OCI-LY7 (cell line): ENCODE results near the gene RUNX1. TPM values are rescaled to one million over a fixed set of nuclear protein-coding genes. Genes with fewer than 3 reads are reported as not detected.

Source experiments
- BruUV-seq: library from RNA; stranded (reverse); fragments of 400-500 nt; replicated peaks from 2 replicates; lab custom pipeline; 2021; lab: Mats Ljungman, UMichigan
- CTCF ChIA-PET: fragments of 300-600 bp; sonication (Branson Sonifier 250); formaldehyde crosslinking; loops from one replicate; lab custom pipeline; 2022; ENCODE audit warnings: antibody characterized with exemption; ENCODE audit not compliant: unreplicated experiment; lab: Charles Lee
- POLR2A ChIA-PET: fragments of 300-600 bp; sonication (Branson Sonifier 250); formaldehyde crosslinking; loops from one replicate; lab custom pipeline; 2022; ENCODE audit warnings: antibody characterized with exemption; lab: Charles Lee
- DNase-seq: peaks from one replicate; pipeline ENCODE4 v3.0.0-alpha.2; 2015; ENCODE audit warnings: low spot score
- H2AFZ ChIP-seq: fragments of 200-600 bp; sonication (generic), shearing (Covaris generic); 2 replicates; pipeline ENCODE4 v1.6.1; 2014; ENCODE audit warnings: mild to moderate bottlenecking, antibody characterized with exemption, low read length, moderate library complexity
- H3K27ac ChIP-seq: fragments of 200-600 bp; sonication (generic); 2 replicates; pipeline ENCODE4 v1.5.1; 2014; ENCODE audit warnings: mixed run types, low read depth, mild to moderate bottlenecking, moderate library complexity, low read length, inconsistent platforms; ENCODE audit not compliant: poor library complexity, severe bottlenecking
- H3K36me3 ChIP-seq: fragments of 200-600 bp; sonication (generic); 2 replicates; pipeline ENCODE4 v1.6.1; 2014; ENCODE audit warnings: mild to moderate bottlenecking, antibody characterized with exemption, low read length, moderate library complexity, mixed read lengths; ENCODE audit not compliant: insufficient read depth
- H3K4me1 ChIP-seq: fragments of 200-600 bp; sonication (generic); 2 replicates; pipeline ENCODE4 v1.5.1; 2014; ENCODE audit warnings: mild to moderate bottlenecking, low read length; ENCODE audit not compliant: insufficient read depth, poor library complexity, severe bottlenecking
- H3K4me2 ChIP-seq: fragments of 200-600 bp; sonication (generic); 2 replicates; pipeline ENCODE4 v1.6.1; 2014; ENCODE audit warnings: mild to moderate bottlenecking, low read length
- H3K4me3 ChIP-seq: fragments of 200-600 bp; sonication (generic); 2 replicates; pipeline ENCODE4 v1.5.1; 2014; ENCODE audit warnings: mild to moderate bottlenecking, low read depth, low read length; ENCODE audit not compliant: poor library complexity, severe bottlenecking
- H3K79me2 ChIP-seq: fragments of 200-600 bp; sonication (generic); 2 replicates; pipeline ENCODE4 v1.6.1; 2016; ENCODE audit warnings: low read depth, mild to moderate bottlenecking, low read length, moderate library complexity, mixed read lengths; ENCODE audit not compliant: insufficient read depth
- H3K9me2 ChIP-seq: fragments of 200-600 bp; sonication (generic); 2 replicates; pipeline ENCODE4 v1.6.1; 2016; ENCODE audit warnings: mild to moderate bottlenecking, low read length, mixed read lengths; ENCODE audit not compliant: insufficient read depth
- H3K9me3 ChIP-seq: fragments of 200-600 bp; sonication (generic); 2 replicates; pipeline ENCODE4 v1.6.1; 2014; ENCODE audit warnings: mild to moderate bottlenecking, mixed run types, low read length, mixed read lengths
- H4K20me1 ChIP-seq: fragments of 200-600 bp; sonication (generic); 2 replicates; pipeline ENCODE4 v1.6.1; 2014; ENCODE audit warnings: mild to moderate bottlenecking, antibody characterized with exemption, low read length, moderate library complexity, mixed read lengths; ENCODE audit not compliant: insufficient read depth
- EZH2phosphoT487 ChIP-seq: fragments of 200-600 bp; sonication (generic); IDR thresholded peaks from 2 replicates; pipeline ENCODE4 v1.6.1; 2018; ENCODE audit warnings: low read depth, borderline replicate concordance, mild to moderate bottlenecking, mixed run types, antibody characterized with exemption, low read length, moderate library complexity, mixed read lengths
- intact Hi-C: fragments of 100-400 bp; cut with micrococcal nuclease; formaldehyde crosslinking; loops from one replicate; pipeline ENCODE4 v1.10.0; 2022; ENCODE audit not compliant: unreplicated experiment
- total RNA-seq, 2 experiments: library from RNA; depleted of rRNA in 1 of 2; stranded (reverse); fragments of >200 nt in 1 of 2; shearing (Covaris generic) in 1 of 2; gene quantifications; 2 replicates each; pipeline ENCODE4 v1.2.3, GENCODE V29; 2014 to 2022
- TF ChIP-seq, protein P1 (sequence below): fragments of 200-600 bp; sonication (generic); conservative IDR thresholded peaks from 2 replicates; pipeline ENCODE4 v1.5.1; 2014; ENCODE audit warnings: mild to moderate bottlenecking, antibody characterized with exemption, low read length, moderate library complexity, mixed read lengths

RUNX1 gene
- total RNA-seq, 2 experiments from 2014 or later, result 30.5 to 40.8 TPM

- H4K20me1 ChIP-seq, result peaks cover 10% of the 10 kb centered on the region; the same call in 1 of the 2 replicates
- DNase-seq, result no peak
- intact Hi-C loops, result no loop called here
- no TSS peak for BruUV-seq
- no peaks in the 10 kb centered on the region for H3K9me2 ChIP-seq
- TF ChIP-seq, protein P1, sequence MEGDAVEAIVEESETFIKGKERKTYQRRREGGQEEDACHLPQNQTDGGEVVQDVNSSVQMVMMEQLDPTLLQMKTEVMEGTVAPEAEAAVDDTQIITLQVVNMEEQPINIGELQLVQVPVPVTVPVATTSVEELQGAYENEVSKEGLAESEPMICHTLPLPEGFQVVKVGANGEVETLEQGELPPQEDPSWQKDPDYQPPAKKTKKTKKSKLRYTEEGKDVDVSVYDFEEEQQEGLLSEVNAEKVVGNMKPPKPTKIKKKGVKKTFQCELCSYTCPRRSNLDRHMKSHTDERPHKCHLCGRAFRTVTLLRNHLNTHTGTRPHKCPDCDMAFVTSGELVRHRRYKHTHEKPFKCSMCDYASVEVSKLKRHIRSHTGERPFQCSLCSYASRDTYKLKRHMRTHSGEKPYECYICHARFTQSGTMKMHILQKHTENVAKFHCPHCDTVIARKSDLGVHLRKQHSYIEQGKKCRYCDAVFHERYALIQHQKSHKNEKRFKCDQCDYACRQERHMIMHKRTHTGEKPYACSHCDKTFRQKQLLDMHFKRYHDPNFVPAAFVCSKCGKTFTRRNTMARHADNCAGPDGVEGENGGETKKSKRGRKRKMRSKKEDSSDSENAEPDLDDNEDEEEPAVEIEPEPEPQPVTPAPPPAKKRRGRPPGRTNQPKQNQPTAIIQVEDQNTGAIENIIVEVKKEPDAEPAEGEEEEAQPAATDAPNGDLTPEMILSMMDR, result no peak
- no peak for TF ChIP-seq EZH2phosphoT487
- H3K4me3 ChIP-seq, result no peak overlapping the region
- peaks cover 40% of the 10 kb centered on the region for H3K4me1 ChIP-seq
- H2AFZ ChIP-seq, result no peak overlapping the region
- CTCF ChIA-PET, result no interaction called here
- POLR2A ChIA-PET, result interaction anchor here (0.6 to 0.7 kb wide), 4 partner anchors 10 to 804 kb away, joined by 3 to 4 read pairs (median 4); no protein-coding TSS in a partner anchor
- no peak overlapping the region for H3K27ac ChIP-seq
- no peaks in the 10 kb centered on the region for H3K9me3 ChIP-seq
- H3K4me2 ChIP-seq, result no peak overlapping the region
- H3K36me3 ChIP-seq, result peaks cover 90% of the 10 kb centered on the region
- peaks cover 97% of the 10 kb centered on the region for H3K79me2 ChIP-seq
Observed at GRCh38 chr21:35036465-35037383, 12.4 kb downstream of the RUNX1 start.

GRCh38 chr21:35035581-35035980 lies 13.5 kb downstream of the RUNX1 start:
- CTCF ChIA-PET, result no interaction called here
- TF ChIP-seq, protein P1, result no peak
- no peak for TF ChIP-seq EZH2phosphoT487
- H3K9me3 ChIP-seq, result no peaks in the 10 kb centered on the region
- DNase-seq, result no peak
- peaks cover 88% of the 10 kb centered on the region for H3K36me3 ChIP-seq
- H2AFZ ChIP-seq, result no peak overlapping the region
- peaks cover 34% of the 10 kb centered on the region for H3K4me1 ChIP-seq
- no peaks in the 10 kb centered on the region for H3K9me2 ChIP-seq
- no TSS peak for BruUV-seq
- H3K79me2 ChIP-seq, result peaks cover 96% of the 10 kb centered on the region
- POLR2A ChIA-PET, result interaction anchor here (0.7 kb wide), 1 partner anchor 394 kb away, joined by 3 read pairs; no protein-coding TSS in a partner anchor
- intact Hi-C loops, result no loop called here
- H3K4me2 ChIP-seq, result peak overlapping the region; percentile 32; the same call in 1 of the 2 replicates
- no peak overlapping the region for H3K4me3 ChIP-seq
- H3K27ac ChIP-seq, result no peak overlapping the region
- H4K20me1 ChIP-seq, result peaks cover 10% of the 10 kb centered on the region; the same call in 1 of the 2 replicates
